GM19099 (cell line): Measurements from ENCODE around the gene DOCK2.

Experiments used
- POLR2A ChIP-seq: IDR thresholded peaks from 3 replicates; pipeline ENCODE4 v1.6.1; 2011; ENCODE audit warnings: low read depth; ENCODE audit not compliant: insufficient read length; ENCODE audit errors: extremely low read depth

Gene DOCK2

GRCh38 chr5:170067574-170068170 is 430.6 kb downstream of the DOCK2 start:
- no peak for TF ChIP-seq POLR2A

- no peak for TF ChIP-seq POLR2A
These were observed 432.4 kb downstream of the DOCK2 start for GRCh38 chr5:170069512-170069911.

GRCh38 chr5:170070556-170071412 is 433.7 kb downstream of the DOCK2 start:
- no peak for TF ChIP-seq POLR2A

GRCh38 chr5:170071748-170072147 is 434.7 kb downstream of the DOCK2 start:
- no peak for TF ChIP-seq POLR2A

GRCh38 chr5:170075696-170076095 is 438.6 kb downstream of the DOCK2 start:
- no peak for TF ChIP-seq POLR2A

- no peak for TF ChIP-seq POLR2A
These were observed 439.1 kb downstream of the DOCK2 start for GRCh38 chr5:170076211-170076610.

- TF ChIP-seq POLR2A, result no peak
These were observed 439.7 kb downstream of the DOCK2 start for GRCh38 chr5:170076739-170077138.

- TF ChIP-seq POLR2A, result no peak
These were observed 440.5 kb downstream of the DOCK2 start for GRCh38 chr5:170077526-170077925.

GRCh38 chr5:170078458-170078857 is 441.4 kb downstream of the DOCK2 start:
- no peak for TF ChIP-seq POLR2A

GRCh38 chr5:170078931-170079330 is 441.9 kb downstream of the DOCK2 start:
- TF ChIP-seq POLR2A, result no peak

- TF ChIP-seq POLR2A, result no peak
These were observed 443.1 kb downstream of the DOCK2 start for GRCh38 chr5:170080217-170080616.

GRCh38 chr5:170080786-170081445 is 443.8 kb downstream of the DOCK2 start:
- no peak for TF ChIP-seq POLR2A

- TF ChIP-seq POLR2A, result no peak
These were observed 444.5 kb downstream of the DOCK2 start for GRCh38 chr5:170081616-170082015.

GRCh38 chr5:170082701-170083100 is 445.6 kb downstream of the DOCK2 start:
- TF ChIP-seq POLR2A, result no peak

GRCh38 chr5:170087168-170087817 is 450.2 kb downstream of the DOCK2 start:
- TF ChIP-seq POLR2A, result no peak
